T-helper 22 cell (primary cell): Measurements from ENCODE around the gene BAZ2B.

Experiments
- DNase-seq: peaks from one replicate; pipeline ENCODE4 v3.0.0-alpha.2; 2020; ENCODE audit warnings: low read depth

Gene BAZ2B

GRCh38 chr2:159307942-159308341 lies 308.4 kb downstream of the BAZ2B start:
- no peak for DNase-seq

- no peak for DNase-seq
Measured at GRCh38 chr2:159300586-159300985, 315.8 kb downstream of the BAZ2B start.

GRCh38 chr2:159298967-159299366 lies 317.4 kb downstream of the BAZ2B start:
- DNase-seq = no peak

GRCh38 chr2:159297042-159297707 lies 319.2 kb downstream of the BAZ2B start:
- DNase-seq = no peak

GRCh38 chr2:159292157-159292556 lies 324.2 kb downstream of the BAZ2B start:
- no peak for DNase-seq

GRCh38 chr2:159290289-159290907 lies 325.9 kb downstream of the BAZ2B start:
- DNase-seq = no peak

GRCh38 chr2:159287733-159288132 lies 328.6 kb downstream of the BAZ2B start:
- no peak for DNase-seq

- peak; percentile 97 for DNase-seq
Measured at GRCh38 chr2:159286709-159287441, 329.5 kb downstream of the BAZ2B start.

- DNase-seq = no peak
Measured at GRCh38 chr2:159285929-159286708, 330.2 kb downstream of the BAZ2B start, which contains the start of gene WDSUB1. WDSUB1 (minus strand) TSS chr2:159286703; CDS start chr2:159283069, 3,634 bp downstream.

- DNase-seq = no peak
Measured at GRCh38 chr2:159285433-159285832, 330.9 kb downstream of the BAZ2B start.

- no peak for DNase-seq
Measured at GRCh38 chr2:159283529-159283928, 332.8 kb downstream of the BAZ2B start.

- no peak for DNase-seq
Measured at GRCh38 chr2:159281002-159281401, 335.3 kb downstream of the BAZ2B start.

- no peak for DNase-seq
Measured at GRCh38 chr2:159279700-159280099, 336.6 kb downstream of the BAZ2B start.

GRCh38 chr2:159275111-159275510 lies 341.2 kb downstream of the BAZ2B start:
- DNase-seq = no peak

GRCh38 chr2:159272156-159272555 lies 344.2 kb downstream of the BAZ2B start:
- DNase-seq = no peak

GRCh38 chr2:159270744-159271379 lies 345.5 kb downstream of the BAZ2B start:
- no peak for DNase-seq
